ENCODE measurements around the gene PARD3.

GRCh38 chr10:34701194-34701593 lies 113.9 kb downstream of the PARD3 start:
- TF ChIP-seq POLR2A (IDR thresholded peaks at IDR 0.05) (no peak), CTCF (IDR thresholded peaks at IDR 0.05) (no peak), POLR2AphosphoS5 (IDR thresholded peaks at IDR 0.05) (no peak)
